Ectodermal cell (in vitro differentiated cells): ENCODE measurements around the gene CGB1.
"Not testable (repeated sequence)": the region's sequence is repeated elsewhere in the genome, so short reads cannot be mapped to it uniquely, and the experiment has no call there.

Source experiments
- H3K27ac ChIP-seq: 2 replicates; pipeline ENCODE4 v1.7.0; 2013; ENCODE audit warnings: mild to moderate bottlenecking, low read depth, low read length; ENCODE audit not compliant: insufficient read depth, poor library complexity, severe bottlenecking
- H3K27me3 ChIP-seq: 2 replicates; pipeline ENCODE4 v1.7.0; 2013; ENCODE audit warnings: mild to moderate bottlenecking, low read length; ENCODE audit not compliant: insufficient read depth, control insufficient read depth, poor library complexity, severe bottlenecking
- H3K36me3 ChIP-seq: one replicate; pipeline ENCODE4 v1.7.0; 2013; ENCODE audit warnings: low read length; ENCODE audit not compliant: control insufficient read depth, insufficient read depth
- H3K4me1 ChIP-seq: one replicate; pipeline ENCODE4 v1.7.0; 2013; ENCODE audit warnings: low read length; ENCODE audit not compliant: control insufficient read depth, insufficient read depth
- H3K4me3 ChIP-seq: 2 replicates; pipeline ENCODE4 v1.7.0; 2013; ENCODE audit warnings: low read depth, low read length, control low read depth; ENCODE audit not compliant: insufficient read depth
- H3K9me3 ChIP-seq: 2 replicates; pipeline ENCODE4 v1.7.0; 2013; ENCODE audit warnings: mild to moderate bottlenecking, low read length, moderate library complexity; ENCODE audit not compliant: control insufficient read depth
- WGBS, 2 experiments: methylation state at CpG; one replicate each; pipeline ENCODE4 v1.1.7; 2013; ENCODE audit warnings: missing lambda C conversion rate in 2 of 2; 5-methylcytosine and 5-hydroxymethylcytosine counted together

CGB1 gene

DNA sequence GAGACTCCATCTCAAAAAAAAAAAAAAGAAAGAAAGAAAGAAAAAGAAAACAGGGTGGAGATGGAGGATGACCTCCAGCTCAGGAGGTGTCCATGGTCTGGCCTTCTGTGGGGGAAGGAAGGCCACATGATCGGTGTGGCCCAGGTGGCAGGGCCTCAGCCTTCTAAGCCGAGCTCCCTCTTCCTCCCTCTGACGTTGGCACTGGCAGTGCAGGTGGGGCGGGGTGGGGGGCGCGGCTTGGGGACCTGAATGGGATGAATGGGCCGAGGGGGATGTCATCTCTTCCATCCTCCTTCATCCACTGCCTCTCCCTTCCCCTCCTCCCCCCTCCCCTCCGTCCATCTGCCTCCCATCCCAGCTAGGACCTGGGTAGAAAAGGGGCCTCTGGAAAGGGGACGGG, 3.0 kb upstream of the CGB1 start:
- H3K36me3 ChIP-seq, H3K9me3 ChIP-seq: not testable (repeated sequence)
- WGBS, 2 experiments, result 75 to 95% methylated on average over 7 to 9 of the region's 9 CpGs

DNA sequence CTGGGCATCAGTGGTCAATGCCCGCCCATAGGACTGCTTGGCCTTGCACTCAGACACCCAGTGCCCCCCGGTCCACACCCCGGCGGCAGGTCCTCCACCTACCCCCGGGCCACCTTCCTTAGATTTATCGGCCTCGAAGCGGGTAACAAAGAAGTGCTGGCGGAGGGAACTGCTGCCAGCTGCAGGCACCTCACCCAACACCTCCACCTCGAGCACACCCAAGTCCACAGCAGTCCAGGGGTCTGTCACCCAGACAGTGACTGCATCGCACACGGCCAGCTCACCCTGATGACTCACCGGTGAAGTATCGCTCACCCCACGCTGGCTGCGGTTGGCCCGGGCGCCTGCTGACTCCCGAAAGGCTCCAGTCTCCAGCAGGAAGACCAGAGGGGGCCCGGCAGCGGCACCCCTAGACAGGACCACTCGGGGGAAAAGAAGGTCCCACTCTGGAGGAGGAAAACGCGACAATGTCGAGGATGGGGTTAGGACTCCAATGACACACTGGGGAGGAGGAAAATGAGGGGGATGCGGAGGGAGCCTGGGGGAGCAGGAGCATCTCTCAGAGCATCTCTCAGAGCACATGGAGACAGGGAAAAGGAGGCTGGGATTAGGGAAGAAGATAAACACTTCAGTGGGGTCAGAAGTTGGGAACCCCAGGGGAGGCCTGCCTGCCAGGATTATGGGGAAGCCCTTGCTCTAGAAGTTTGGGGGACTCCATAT, 2.0 kb upstream of the CGB1 start:
- not testable (repeated sequence) for H3K27ac ChIP-seq, H3K9me3 ChIP-seq, H3K4me3 ChIP-seq, H3K36me3 ChIP-seq, H3K27me3 ChIP-seq, H3K4me1 ChIP-seq
- WGBS, 2 experiments, result 86 to 90% methylated on average over 26 of the region's 26 CpGs

More for the DNA sequence above, 3.0 kb upstream of the CGB1 start:
- H3K4me3 ChIP-seq, H3K4me1 ChIP-seq, H3K27ac ChIP-seq, H3K27me3 ChIP-seq: not testable (repeated sequence)

DNA sequence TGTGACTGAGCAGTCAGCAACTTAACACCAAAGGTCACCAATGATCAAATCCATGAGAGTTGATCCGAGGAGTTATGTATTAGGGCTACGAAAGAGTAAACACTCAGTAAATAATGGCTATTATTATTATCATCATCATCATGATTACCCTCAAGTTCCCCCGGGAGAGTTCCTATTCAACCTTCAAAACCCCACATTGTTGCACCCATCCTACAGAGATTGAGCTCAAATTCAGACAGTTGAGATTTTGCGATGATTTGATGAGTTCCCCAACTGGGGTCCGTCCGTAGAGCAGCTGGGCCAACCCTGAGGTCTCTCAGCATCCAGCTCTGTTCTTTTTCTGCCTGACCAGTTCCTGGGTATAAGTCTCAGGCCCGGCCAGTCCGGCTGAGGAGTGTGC, 1.4 kb upstream of the CGB1 start:
- not testable (repeated sequence) for H3K27me3 ChIP-seq, H3K4me1 ChIP-seq, H3K9me3 ChIP-seq, H3K27ac ChIP-seq, H3K36me3 ChIP-seq, H3K4me3 ChIP-seq
- WGBS, 2 experiments, result 95 to 98% methylated on average over 6 of the region's 8 CpGs

DNA sequence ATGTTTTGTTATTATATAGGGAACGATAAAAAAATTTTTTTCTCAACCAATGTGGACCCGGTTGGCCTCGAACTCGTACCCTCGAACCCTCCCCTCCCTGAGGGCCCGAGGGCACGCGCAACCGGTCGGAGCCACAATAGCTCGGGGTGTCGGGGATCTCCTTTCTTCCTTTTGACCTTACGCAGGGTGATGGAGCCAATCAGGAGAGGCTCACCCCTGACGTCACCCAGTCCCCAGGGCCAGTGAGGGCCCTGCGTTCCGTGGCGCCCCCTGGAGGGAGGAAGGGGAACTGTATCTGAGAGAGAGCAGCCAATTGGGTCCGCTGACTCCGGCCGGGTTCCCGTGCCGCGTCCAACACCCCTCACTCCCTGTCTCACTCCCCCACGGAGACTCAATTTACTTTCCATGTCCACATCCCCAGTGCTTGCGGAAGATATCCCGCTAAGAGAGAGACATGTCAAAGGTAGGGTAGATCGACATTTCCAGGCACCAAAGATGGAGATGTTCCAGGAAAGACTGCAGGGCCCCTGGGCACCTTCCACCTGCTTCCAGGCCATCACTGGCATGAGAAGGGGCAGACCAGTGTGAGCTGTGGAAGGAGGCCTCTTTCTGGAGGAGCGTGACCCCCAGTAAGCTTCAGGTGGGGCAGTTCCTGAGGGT, 4.9 kb downstream of the CGB1 start, which contains the start of gene CGB2:
Gene CGB2, plus strand, starts transcription at position 249 of the 660 bp plus-strand sequence. Its CDS starts 206 bp downstream, at position 455.
- H3K36me3 ChIP-seq, H3K4me3 ChIP-seq, H3K9me3 ChIP-seq, H3K4me1 ChIP-seq, H3K27ac ChIP-seq, H3K27me3 ChIP-seq: not testable (repeated sequence)
- WGBS, 2 experiments, result 77 to 78% methylated on average over 28 of the region's 28 CpGs

DNA sequence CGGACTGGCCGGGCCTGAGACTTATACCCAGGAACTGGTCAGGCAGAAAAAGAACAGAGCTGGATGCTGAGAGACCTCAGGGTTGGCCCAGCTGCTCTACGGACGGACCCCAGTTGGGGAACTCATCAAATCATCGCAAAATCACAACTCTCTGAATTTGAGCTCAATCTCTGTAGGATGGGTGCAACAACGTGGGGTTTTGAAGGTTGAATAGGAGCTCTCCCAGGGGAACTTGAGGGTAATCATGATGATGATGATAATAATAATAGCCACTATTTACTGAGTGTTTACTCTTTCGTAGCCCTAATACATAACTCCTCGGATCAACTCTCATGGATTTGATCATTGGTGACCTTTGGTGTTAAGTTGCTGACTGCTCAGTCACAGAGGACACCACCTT, 6.4 kb downstream of the CGB1 start:
- H3K4me3 ChIP-seq, H3K27ac ChIP-seq, H3K36me3 ChIP-seq, H3K4me1 ChIP-seq, H3K9me3 ChIP-seq, H3K27me3 ChIP-seq: not testable (repeated sequence)
- 97 to 98% methylated on average over 4 of the region's 8 CpGs for WGBS, 2 experiments

DNA sequence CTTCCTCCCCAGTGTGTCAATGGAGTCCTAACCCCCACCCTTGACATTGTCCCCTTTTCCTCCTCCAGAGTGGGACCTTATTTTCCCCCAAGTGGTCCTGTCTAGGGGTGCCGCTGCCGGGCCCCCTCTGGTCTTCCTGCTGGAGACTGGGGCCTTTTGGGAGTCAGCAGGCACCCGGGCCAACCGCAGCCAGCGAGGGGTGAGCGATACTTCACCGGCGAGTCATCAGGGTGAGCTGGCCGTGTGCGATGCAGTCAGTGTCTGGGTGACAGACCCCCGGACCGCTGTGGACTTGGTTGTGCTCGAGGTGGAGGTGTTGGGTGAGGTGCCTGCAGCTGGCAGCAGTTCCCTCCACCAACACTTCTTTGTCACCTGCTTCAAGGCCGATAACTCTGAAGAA, 6.9 kb downstream of the CGB1 start:
- H3K4me3 ChIP-seq, H3K36me3 ChIP-seq, H3K27ac ChIP-seq, H3K9me3 ChIP-seq, H3K27me3 ChIP-seq, H3K4me1 ChIP-seq: not testable (repeated sequence)
- WGBS, 2 experiments, result 85 to 88% methylated on average over 14 of the region's 14 CpGs

DNA sequence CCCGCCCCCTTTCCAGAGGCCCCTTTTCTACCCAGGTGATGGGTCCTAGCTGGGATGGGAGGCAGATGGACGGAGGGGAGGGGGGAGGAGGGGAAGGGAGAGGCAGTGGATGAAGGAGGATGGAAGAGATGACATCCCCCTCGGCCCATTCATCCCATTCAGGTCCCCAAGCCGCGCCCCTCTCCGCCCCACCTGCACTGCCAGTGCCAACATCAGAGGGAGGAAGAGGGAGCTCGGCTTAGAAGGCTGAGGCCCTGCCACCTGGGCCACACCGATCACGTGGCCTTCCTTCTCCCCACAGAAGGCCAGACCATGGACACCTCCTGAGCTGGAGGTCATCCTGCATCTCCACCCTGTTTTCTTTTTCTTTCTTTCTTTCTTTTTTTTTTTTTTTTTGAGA, 8.0 kb downstream of the CGB1 start:
- H3K4me3 ChIP-seq, H3K27ac ChIP-seq, H3K27me3 ChIP-seq, H3K36me3 ChIP-seq, H3K4me1 ChIP-seq, H3K9me3 ChIP-seq: not testable (repeated sequence)
- 85 to 88% methylated on average over 8 of the region's 9 CpGs for WGBS, 2 experiments

DNA sequence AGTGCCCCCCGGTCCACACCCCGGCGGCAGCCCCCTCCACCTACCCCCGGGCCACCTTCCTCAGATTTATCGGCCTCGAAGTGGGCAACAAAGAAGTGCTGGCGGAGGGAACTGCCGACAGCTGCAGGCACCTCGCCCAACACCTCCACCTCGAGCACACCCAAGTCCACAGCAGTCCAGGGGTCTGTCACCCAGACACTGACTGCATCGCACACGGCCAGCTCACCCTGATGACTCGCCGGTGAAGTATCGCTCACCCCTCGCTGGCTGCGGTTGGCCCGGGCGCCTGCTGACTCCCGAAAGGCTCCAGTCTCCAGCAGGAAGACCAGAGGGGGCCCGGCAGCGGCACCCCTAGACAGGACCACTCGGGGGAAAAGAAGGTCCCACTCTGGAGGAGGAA, 11.1 kb downstream of the CGB1 start:
- not testable (repeated sequence) for H3K27me3 ChIP-seq, H3K27ac ChIP-seq, H3K9me3 ChIP-seq, H3K4me1 ChIP-seq, H3K36me3 ChIP-seq, H3K4me3 ChIP-seq
- 88% methylated on average over 23 of the region's 23 CpGs for WGBS, 2 experiments

DNA sequence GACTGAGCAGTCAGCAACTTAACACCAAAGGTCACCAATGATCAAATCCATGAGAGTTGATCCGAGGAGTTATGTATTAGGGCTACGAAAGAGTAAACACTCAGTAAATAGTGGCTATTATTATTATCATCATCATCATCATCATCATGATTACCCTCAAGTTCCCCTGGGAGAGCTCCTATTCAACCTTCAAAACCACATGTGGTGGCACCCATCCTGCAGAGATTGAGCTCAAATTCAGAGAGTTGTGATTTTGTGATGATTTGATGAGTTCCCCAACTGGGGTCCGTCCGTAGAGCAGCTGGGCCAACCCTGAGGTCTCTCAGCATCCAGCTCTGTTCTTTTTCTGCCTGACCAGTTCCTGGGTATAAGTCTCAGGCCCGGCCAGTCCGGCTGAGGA, 11.6 kb downstream of the CGB1 start:
- not testable (repeated sequence) for H3K9me3 ChIP-seq, H3K36me3 ChIP-seq, H3K4me1 ChIP-seq, H3K27ac ChIP-seq, H3K4me3 ChIP-seq, H3K27me3 ChIP-seq
- 100% methylated on average over 1 of the region's 6 CpGs; no CpG with 5 or more reads in 1 of the 2 experiments for WGBS, 2 experiments

DNA sequence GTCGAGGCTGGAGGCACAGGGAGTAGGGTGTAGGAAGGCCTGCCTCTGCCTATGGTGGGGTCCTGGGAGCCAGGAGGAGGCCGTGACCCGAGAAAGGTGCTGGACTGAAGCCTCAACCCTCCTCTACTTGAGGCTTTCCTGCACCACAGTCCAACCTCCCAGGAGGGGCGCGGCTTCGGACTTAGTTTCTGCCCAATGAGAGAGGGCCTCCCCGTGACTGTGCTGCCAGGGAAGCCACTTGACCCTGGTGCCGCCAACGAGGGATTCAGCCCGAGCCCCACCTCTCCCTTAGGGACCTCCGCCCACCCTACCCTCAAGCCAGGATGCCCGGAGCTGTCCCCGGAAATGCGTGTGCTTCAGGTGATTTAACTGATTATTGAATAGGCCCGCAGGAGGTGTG, 12.5 kb downstream of the CGB1 start, which contains the start of gene CGB3:
Gene CGB3, minus strand, starts transcription at position 101 of the 400 bp plus-strand sequence. CDS start 362 bp downstream, outside the sequence.
- H3K9me3 ChIP-seq, H3K4me3 ChIP-seq, H3K27ac ChIP-seq, H3K27me3 ChIP-seq, H3K4me1 ChIP-seq, H3K36me3 ChIP-seq: not testable (repeated sequence)
- WGBS, 2 experiments, result 74 to 79% methylated on average over 12 to 13 of the region's 15 CpGs
